ENCODE results near the gene GNA12. TPM values are rescaled to one million over a fixed set of nuclear protein-coding genes. Genes with fewer than 3 reads are reported as not detected.
"Not testable (repeated sequence)": the region's sequence is repeated elsewhere in the genome, so short reads cannot be mapped to it uniquely, and the experiment has no call there.

Gene GNA12
- total and polyA plus RNA-seq, 4 donors: 3.7 to 19.0 (median 11.3) TPM

DNA sequence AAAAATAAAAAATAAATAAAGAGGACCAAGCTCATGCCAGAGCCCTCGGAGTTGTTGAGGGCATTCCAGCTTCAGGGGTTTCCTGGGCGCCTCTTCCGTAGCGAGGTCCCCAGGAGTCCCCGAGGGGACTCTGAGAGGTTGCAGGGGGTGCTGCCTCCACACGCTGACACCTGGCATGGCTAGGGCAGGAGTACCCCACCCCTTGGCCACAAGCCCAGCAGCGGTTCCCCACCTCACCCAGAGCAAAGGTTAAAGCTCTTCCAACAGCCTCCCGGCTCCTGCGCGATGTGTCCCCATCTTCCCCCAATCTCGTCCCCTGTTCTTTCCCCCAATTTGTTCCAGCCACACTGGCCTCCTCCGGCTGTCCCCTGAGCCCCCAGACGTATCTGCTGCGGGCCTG, 151.6 kb downstream of the GNA12 start:
- H3K4me1 ChIP-seq (ENCODE audit: control insufficient read depth in 4 of 4, insufficient read depth in 4 of 4, low read length in 3 of 4): peaks cover 2 to 13% (median 10%) of the 10 kb centered on the region in 4 donors
- H3K27me3 ChIP-seq (ENCODE audit: control insufficient read depth in 4 of 4, insufficient read depth in 4 of 4, low read length in 3 of 4): no peaks in the 10 kb centered on the region
- H3K27ac ChIP-seq (ENCODE audit: low read depth in 1 of 2, low read length in 2 of 2): no peak overlapping the region
- no peak for TF ChIP-seq TAF1 (conservative IDR thresholded peaks at IDR 0.05)
- TF ChIP-seq HNF4G (IDR thresholded peaks at IDR 0.05): no peak
- no peak for TF ChIP-seq FOXA1 (IDR thresholded peaks at IDR 0.05)
- no peak for TF ChIP-seq HNF4A (conservative IDR thresholded peaks at IDR 0.05)
- no peak for TF ChIP-seq RAD21 (IDR thresholded peaks at IDR 0.05)
- TF ChIP-seq, protein P1, sequence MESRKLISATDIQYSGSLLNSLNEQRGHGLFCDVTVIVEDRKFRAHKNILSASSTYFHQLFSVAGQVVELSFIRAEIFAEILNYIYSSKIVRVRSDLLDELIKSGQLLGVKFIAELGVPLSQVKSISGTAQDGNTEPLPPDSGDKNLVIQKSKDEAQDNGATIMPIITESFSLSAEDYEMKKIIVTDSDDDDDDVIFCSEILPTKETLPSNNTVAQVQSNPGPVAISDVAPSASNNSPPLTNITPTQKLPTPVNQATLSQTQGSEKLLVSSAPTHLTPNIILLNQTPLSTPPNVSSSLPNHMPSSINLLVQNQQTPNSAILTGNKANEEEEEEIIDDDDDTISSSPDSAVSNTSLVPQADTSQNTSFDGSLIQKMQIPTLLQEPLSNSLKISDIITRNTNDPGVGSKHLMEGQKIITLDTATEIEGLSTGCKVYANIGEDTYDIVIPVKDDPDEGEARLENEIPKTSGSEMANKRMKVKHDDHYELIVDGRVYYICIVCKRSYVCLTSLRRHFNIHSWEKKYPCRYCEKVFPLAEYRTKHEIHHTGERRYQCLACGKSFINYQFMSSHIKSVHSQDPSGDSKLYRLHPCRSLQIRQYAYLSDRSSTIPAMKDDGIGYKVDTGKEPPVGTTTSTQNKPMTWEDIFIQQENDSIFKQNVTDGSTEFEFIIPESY (IDR thresholded peaks at IDR 0.05): no peak
- TF ChIP-seq, protein P2, sequence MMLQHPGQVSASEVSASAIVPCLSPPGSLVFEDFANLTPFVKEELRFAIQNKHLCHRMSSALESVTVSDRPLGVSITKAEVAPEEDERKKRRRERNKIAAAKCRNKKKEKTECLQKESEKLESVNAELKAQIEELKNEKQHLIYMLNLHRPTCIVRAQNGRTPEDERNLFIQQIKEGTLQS (IDR thresholded peaks at IDR 0.05): no peak
- TF ChIP-seq RXRA (IDR thresholded peaks at IDR 0.05): no peak
- TF ChIP-seq, protein P3, sequence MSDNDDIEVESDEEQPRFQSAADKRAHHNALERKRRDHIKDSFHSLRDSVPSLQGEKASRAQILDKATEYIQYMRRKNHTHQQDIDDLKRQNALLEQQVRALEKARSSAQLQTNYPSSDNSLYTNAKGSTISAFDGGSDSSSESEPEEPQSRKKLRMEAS (IDR thresholded peaks at IDR 0.05): no peak
- TF ChIP-seq FOXA2 (IDR thresholded peaks at IDR 0.05): no peak
- no peak for TF ChIP-seq JUND (IDR thresholded peaks at IDR 0.05)
- TF ChIP-seq, protein P4, sequence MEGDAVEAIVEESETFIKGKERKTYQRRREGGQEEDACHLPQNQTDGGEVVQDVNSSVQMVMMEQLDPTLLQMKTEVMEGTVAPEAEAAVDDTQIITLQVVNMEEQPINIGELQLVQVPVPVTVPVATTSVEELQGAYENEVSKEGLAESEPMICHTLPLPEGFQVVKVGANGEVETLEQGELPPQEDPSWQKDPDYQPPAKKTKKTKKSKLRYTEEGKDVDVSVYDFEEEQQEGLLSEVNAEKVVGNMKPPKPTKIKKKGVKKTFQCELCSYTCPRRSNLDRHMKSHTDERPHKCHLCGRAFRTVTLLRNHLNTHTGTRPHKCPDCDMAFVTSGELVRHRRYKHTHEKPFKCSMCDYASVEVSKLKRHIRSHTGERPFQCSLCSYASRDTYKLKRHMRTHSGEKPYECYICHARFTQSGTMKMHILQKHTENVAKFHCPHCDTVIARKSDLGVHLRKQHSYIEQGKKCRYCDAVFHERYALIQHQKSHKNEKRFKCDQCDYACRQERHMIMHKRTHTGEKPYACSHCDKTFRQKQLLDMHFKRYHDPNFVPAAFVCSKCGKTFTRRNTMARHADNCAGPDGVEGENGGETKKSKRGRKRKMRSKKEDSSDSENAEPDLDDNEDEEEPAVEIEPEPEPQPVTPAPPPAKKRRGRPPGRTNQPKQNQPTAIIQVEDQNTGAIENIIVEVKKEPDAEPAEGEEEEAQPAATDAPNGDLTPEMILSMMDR (IDR thresholded peaks at IDR 0.05; ENCODE audit: low read depth, low read length, missing input control): no peak
- no peak for TF ChIP-seq EGR1 (IDR thresholded peaks at IDR 0.05; ENCODE audit: low read depth in 2 of 2)
- no peak for TF ChIP-seq YY1 (IDR thresholded peaks at IDR 0.05)
- DNase-seq (ENCODE audit: low spot score): no peak
- no peaks in the 10 kb centered on the region for H3K9me3 ChIP-seq (ENCODE audit: control insufficient read depth in 4 of 4, low read length in 3 of 4)
- no peak overlapping the region for H3K4me3 ChIP-seq (ENCODE audit: low read depth in 1 of 3, low read length in 3 of 3)
- 85% methylated on average over 14 of the region's 14 CpGs for WGBS
- no peak overlapping the region for H3K9ac ChIP-seq (ENCODE audit: low read depth in 1 of 2, low read length in 2 of 2)
- H3K36me3 ChIP-seq (ENCODE audit: control insufficient read depth in 4 of 4, insufficient read depth in 3 of 4, low read depth in 1 of 4, low read length in 3 of 4): no peaks in the 10 kb centered on the region

DNA sequence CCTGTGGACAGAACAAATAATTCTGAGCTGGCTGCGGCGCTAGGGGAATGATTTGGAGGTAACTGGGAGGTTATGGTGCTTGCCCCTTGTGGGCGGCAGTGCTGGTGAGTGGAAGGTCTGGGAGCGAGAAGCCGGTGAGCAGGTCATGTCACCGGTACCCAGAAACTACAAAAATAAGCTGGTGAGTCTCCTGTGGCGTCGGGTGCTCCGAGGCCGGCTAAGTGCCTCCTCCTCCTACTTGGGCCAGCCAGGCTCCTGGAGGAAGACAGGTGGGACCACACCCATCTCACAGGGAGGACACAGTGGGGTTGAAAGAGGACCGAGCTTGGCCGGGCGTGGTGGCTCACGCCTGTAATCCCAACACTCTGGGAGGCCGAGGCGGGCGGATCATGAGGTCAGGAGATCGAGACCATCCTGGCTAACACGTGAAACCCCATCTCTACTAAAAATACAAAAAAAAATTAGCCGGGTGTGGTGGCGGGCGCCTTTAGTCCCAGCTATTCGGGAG, 152.1 kb downstream of the GNA12 start:
- H3K4me1 ChIP-seq (ENCODE audit: control insufficient read depth in 4 of 4, insufficient read depth in 4 of 4, low read length in 3 of 4): peaks cover 2 to 16% (median 11%) of the 10 kb centered on the region in 4 donors
- not testable (repeated sequence) for H3K9me3 ChIP-seq (ENCODE audit: control insufficient read depth in 4 of 4, low read length in 3 of 4); H3K27me3 ChIP-seq (ENCODE audit: control insufficient read depth in 4 of 4, insufficient read depth in 4 of 4, low read length in 3 of 4); H3K36me3 ChIP-seq (ENCODE audit: control insufficient read depth in 4 of 4, insufficient read depth in 3 of 4, low read depth in 1 of 4, low read length in 3 of 4); H3K9ac ChIP-seq (ENCODE audit: low read depth in 1 of 2, low read length in 2 of 2); H3K27ac ChIP-seq (ENCODE audit: low read depth in 1 of 2, low read length in 2 of 2); H3K4me3 ChIP-seq (ENCODE audit: low read depth in 1 of 3, low read length in 3 of 3); DNase-seq (ENCODE audit: low spot score)
- 89% methylated on average over 23 of the region's 23 CpGs for WGBS

DNA sequence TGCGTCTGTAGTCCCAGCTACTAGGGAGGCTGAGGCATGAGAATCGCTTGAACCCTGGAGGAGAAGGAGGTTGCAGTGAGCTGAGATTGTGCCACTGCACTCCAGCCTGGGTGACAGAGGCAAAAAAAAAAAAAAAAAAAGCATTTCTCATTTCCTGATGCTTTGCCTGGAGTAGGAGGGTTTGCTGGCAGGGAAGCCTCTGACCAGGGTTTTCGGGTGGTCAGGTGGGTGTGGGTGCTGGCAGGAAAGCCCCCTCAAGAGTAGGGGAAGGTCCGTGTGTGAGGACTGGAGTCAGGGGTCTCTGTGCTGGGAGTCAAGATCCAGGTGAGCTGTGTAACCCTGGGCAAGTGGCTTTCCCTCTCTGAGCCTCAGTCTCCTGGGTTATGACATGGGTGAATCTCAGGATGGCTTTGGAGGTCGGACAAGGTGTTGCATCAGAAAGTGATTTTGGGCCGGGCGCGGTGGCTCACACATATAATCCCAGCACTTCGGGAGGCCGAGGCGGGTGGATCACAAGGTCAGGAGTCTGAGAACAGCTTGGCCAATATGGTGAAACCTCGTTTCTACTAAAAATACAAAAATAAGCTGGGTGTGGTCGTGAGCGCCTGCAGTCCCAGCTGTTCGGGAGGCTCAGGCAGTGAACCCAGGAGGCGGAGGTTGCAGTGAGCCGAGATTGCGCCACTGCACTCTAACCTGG, 152.9 kb downstream of the GNA12 start:
- no peak overlapping the region for H3K9ac ChIP-seq (ENCODE audit: low read depth in 1 of 2, low read length in 2 of 2)
- no peaks in the 10 kb centered on the region for H3K27me3 ChIP-seq (ENCODE audit: control insufficient read depth in 4 of 4, insufficient read depth in 4 of 4, low read length in 3 of 4)
- no peaks in the 10 kb centered on the region for H3K9me3 ChIP-seq (ENCODE audit: control insufficient read depth in 4 of 4, low read length in 3 of 4)
- no peak for TF ChIP-seq SP1 (IDR thresholded peaks at IDR 0.05)
- TF ChIP-seq, protein P1 (IDR thresholded peaks at IDR 0.05): no peak
- TF ChIP-seq HNF4A (conservative IDR thresholded peaks at IDR 0.05): peak in 1 of 2 donors; percentile 5
- TF ChIP-seq, protein P2 (IDR thresholded peaks at IDR 0.05): no peak
- no peak overlapping the region for H3K4me3 ChIP-seq (ENCODE audit: low read depth in 1 of 3, low read length in 3 of 3)
- DNase-seq (ENCODE audit: low spot score): no peak
- H3K36me3 ChIP-seq (ENCODE audit: control insufficient read depth in 4 of 4, insufficient read depth in 3 of 4, low read depth in 1 of 4, low read length in 3 of 4): no peaks in the 10 kb centered on the region
- H3K4me1 ChIP-seq (ENCODE audit: control insufficient read depth in 4 of 4, insufficient read depth in 4 of 4, low read length in 3 of 4): peaks cover 2 to 16% (median 11%) of the 10 kb centered on the region in 4 donors
- WGBS: 83% methylated on average over 18 of the region's 18 CpGs
- H3K27ac ChIP-seq (ENCODE audit: low read depth in 1 of 2, low read length in 2 of 2): no peak overlapping the region

Data from liver (tissue), 9 donors.